ENCODE results near the gene UBALD2. TPM values are rescaled to one million over a fixed set of nuclear protein-coding genes. Genes with fewer than 3 reads are reported as not detected.

The UBALD2 gene
- total RNA-seq, 2 experiments from 2014 or later = 86.4 to 238 TPM

GRCh38 chr17:76232342-76232741, 32.8 kb upstream of the UBALD2 start:
- Histone ChIP-seq H3K4me3 (ENCODE audit: low read depth, low read length, poor library complexity, severe bottlenecking) (no peak overlapping the region), H3K79me2 (ENCODE audit: insufficient read depth, low read depth, low read length) (no peaks in the 10 kb centered on the region), H4K20me1 (ENCODE audit: insufficient read depth, low read length) (no peaks in the 10 kb centered on the region), H3K4me1 (ENCODE audit: insufficient read depth, low read length, poor library complexity, severe bottlenecking) (no peaks in the 10 kb centered on the region), H3K36me3 (ENCODE audit: insufficient read depth, low read length) (no peaks in the 10 kb centered on the region), H2AFZ (ENCODE audit: low read length) (no peak overlapping the region), H3K9me2 (ENCODE audit: insufficient read depth, low read length) (no peaks in the 10 kb centered on the region), H3K9me3 (ENCODE audit: low read length) (no peaks in the 10 kb centered on the region), H3K27ac (ENCODE audit: low read depth, low read length, poor library complexity, severe bottlenecking) (no peak overlapping the region), H3K4me2 (ENCODE audit: low read length) (no peak overlapping the region)
- intact Hi-C loops (cut with micrococcal nuclease; ENCODE audit: unreplicated experiment) = no loop called here
- TF ChIP-seq EZH2phosphoT487 (IDR thresholded peaks at IDR 0.05; ENCODE audit: borderline replicate concordance, low read depth, low read length) = no peak
- TF ChIP-seq, protein P1, sequence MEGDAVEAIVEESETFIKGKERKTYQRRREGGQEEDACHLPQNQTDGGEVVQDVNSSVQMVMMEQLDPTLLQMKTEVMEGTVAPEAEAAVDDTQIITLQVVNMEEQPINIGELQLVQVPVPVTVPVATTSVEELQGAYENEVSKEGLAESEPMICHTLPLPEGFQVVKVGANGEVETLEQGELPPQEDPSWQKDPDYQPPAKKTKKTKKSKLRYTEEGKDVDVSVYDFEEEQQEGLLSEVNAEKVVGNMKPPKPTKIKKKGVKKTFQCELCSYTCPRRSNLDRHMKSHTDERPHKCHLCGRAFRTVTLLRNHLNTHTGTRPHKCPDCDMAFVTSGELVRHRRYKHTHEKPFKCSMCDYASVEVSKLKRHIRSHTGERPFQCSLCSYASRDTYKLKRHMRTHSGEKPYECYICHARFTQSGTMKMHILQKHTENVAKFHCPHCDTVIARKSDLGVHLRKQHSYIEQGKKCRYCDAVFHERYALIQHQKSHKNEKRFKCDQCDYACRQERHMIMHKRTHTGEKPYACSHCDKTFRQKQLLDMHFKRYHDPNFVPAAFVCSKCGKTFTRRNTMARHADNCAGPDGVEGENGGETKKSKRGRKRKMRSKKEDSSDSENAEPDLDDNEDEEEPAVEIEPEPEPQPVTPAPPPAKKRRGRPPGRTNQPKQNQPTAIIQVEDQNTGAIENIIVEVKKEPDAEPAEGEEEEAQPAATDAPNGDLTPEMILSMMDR (conservative IDR thresholded peaks at IDR 0.05; ENCODE audit: low read length) = no peak
- no peak for DNase-seq (ENCODE audit: low spot score)
- ChIA-PET CTCF (ENCODE audit: unreplicated experiment) (no interaction called here), POLR2A (interaction anchor here (1.2 to 1.6 kb wide), 2 partner anchors 16 to 28 kb away, joined by 3 to 6 read pairs; no protein-coding TSS in a partner anchor)
- no TSS peak for BruUV-seq (replicated peaks)

- POLR2A ChIA-PET = interaction anchor here (0.6 kb wide), 1 partner anchor 106 kb away, joined by 8 read pairs; no protein-coding TSS in a partner anchor
Measured at GRCh38 chr17:76233588-76234353, 31.4 kb upstream of the UBALD2 start.

More at GRCh38 chr17:76233588-76234353, 31.4 kb upstream of the UBALD2 start:
- H3K4me3 ChIP-seq (ENCODE audit: low read depth, low read length, poor library complexity, severe bottlenecking) = no peak overlapping the region
- H3K4me2 ChIP-seq (ENCODE audit: low read length) = no peak overlapping the region
- no peaks in the 10 kb centered on the region for H3K36me3 ChIP-seq (ENCODE audit: insufficient read depth, low read length)
- H3K4me1 ChIP-seq (ENCODE audit: insufficient read depth, low read length, poor library complexity, severe bottlenecking) = no peaks in the 10 kb centered on the region
- CTCF ChIA-PET (ENCODE audit: unreplicated experiment) = interaction anchor here (0.6 kb wide), 1 partner anchor 52 kb away, joined by 3 read pairs; no protein-coding TSS in a partner anchor
- no peaks in the 10 kb centered on the region for H3K9me3 ChIP-seq (ENCODE audit: low read length)
- no peaks in the 10 kb centered on the region for H3K79me2 ChIP-seq (ENCODE audit: insufficient read depth, low read depth, low read length)
- TF ChIP-seq, protein P1 (conservative IDR thresholded peaks at IDR 0.05; ENCODE audit: low read length) = no peak
- TF ChIP-seq EZH2phosphoT487 (IDR thresholded peaks at IDR 0.05; ENCODE audit: borderline replicate concordance, low read depth, low read length) = no peak
- no peak overlapping the region for H2AFZ ChIP-seq (ENCODE audit: low read length)
- DNase-seq (ENCODE audit: low spot score) = no peak
- no peaks in the 10 kb centered on the region for H4K20me1 ChIP-seq (ENCODE audit: insufficient read depth, low read length)
- H3K9me2 ChIP-seq (ENCODE audit: insufficient read depth, low read length) = no peaks in the 10 kb centered on the region
- BruUV-seq (replicated peaks) = no TSS peak
- intact Hi-C loops (cut with micrococcal nuclease; ENCODE audit: unreplicated experiment) = no loop called here
- H3K27ac ChIP-seq (ENCODE audit: low read depth, low read length, poor library complexity, severe bottlenecking) = no peak overlapping the region
